SK-N-SH treated with all-trans-retinoic acid at 6 μM for 48 hours (cell line): ENCODE results near the gene KSR2.
"Not testable (repeated sequence)": the region's sequence is repeated elsewhere in the genome, so short reads cannot be mapped to it uniquely, and the experiment has no call there.

Source experiments
- ATAC-seq: fragments of 200-7000 bp; cut with Tn5 transposase; 3 replicates; pipeline ENCODE4 v1.9.1; 2020; ENCODE audit warnings: mild to moderate bottlenecking, moderate library complexity
- ARNTL ChIP-seq: fragments of 450-650 bp; formaldehyde crosslinking; IDR thresholded peaks from 2 replicates; pipeline ENCODE4 v1.5.0; 2020; ENCODE audit warnings: low read depth, mild to moderate bottlenecking, moderate library complexity, borderline replicate concordance
- BACH2 ChIP-seq: fragments of 250-450 bp; sonication (Bioruptor Pico); IDR thresholded peaks from 2 replicates; pipeline ENCODE4 v1.9.0; 2021; ENCODE audit warnings: mild to moderate bottlenecking, borderline replicate concordance
- CREB5 ChIP-seq: fragments of 250-450 bp; sonication (Bioruptor Pico); IDR thresholded peaks from 2 replicates; pipeline ENCODE4 v1.5.1; 2020; ENCODE audit warnings: low read depth, mild to moderate bottlenecking, moderate library complexity
- CSDC2 ChIP-seq: fragments of 250-450 bp; sonication (Bioruptor Pico); IDR thresholded peaks from 2 replicates; pipeline ENCODE4 v1.5.0; 2020; ENCODE audit warnings: mild to moderate bottlenecking, moderate library complexity
- ESRRG ChIP-seq: fragments of 250-450 bp; sonication (Bioruptor Pico); IDR thresholded peaks from 2 replicates; pipeline ENCODE4 v1.6.1; 2021; ENCODE audit warnings: mild to moderate bottlenecking
- ISL1 ChIP-seq: fragments of 250-450 bp; sonication (Bioruptor Pico); IDR thresholded peaks from 2 replicates; pipeline ENCODE4 v2.1.2; 2022; ENCODE audit warnings: mild to moderate bottlenecking, moderate library complexity
- OSR1 ChIP-seq: fragments of 250-450 bp; sonication (Bioruptor Pico); IDR thresholded peaks from 2 replicates; pipeline ENCODE4 v1.8.0; 2022; ENCODE audit warnings: moderate library complexity, mild to moderate bottlenecking, inconsistent platforms
- PPARA ChIP-seq: fragments of 250-450 bp; sonication (Bioruptor Pico); IDR thresholded peaks from 2 replicates; pipeline ENCODE4 v1.5.0; 2020; ENCODE audit warnings: mild to moderate bottlenecking, borderline replicate concordance
- SNAI2 ChIP-seq: fragments of 250-450 bp; sonication (Bioruptor Pico); IDR thresholded peaks from 2 replicates; pipeline ENCODE4 v1.5.0; 2020; ENCODE audit warnings: mild to moderate bottlenecking, moderate library complexity
- TCF4 ChIP-seq: fragments of 250-450 bp; sonication (Bioruptor Pico); IDR thresholded peaks from 2 replicates; pipeline ENCODE4 v1.8.0; 2021; ENCODE audit warnings: mild to moderate bottlenecking, moderate library complexity, borderline replicate concordance
- TOX ChIP-seq: fragments of 250-450 bp; sonication (Bioruptor Pico); IDR thresholded peaks from 2 replicates; pipeline ENCODE4 v1.8.0; 2021; ENCODE audit warnings: mild to moderate bottlenecking, moderate library complexity, borderline replicate concordance
- ZFP30 ChIP-seq: fragments of 450-650 bp; formaldehyde crosslinking; IDR thresholded peaks from 2 replicates; pipeline ENCODE4 v1.5.0; 2022; ENCODE audit warnings: mild to moderate bottlenecking, moderate library complexity
- ZNF565 ChIP-seq: fragments of 450-650 bp; formaldehyde crosslinking; conservative IDR thresholded peaks from 2 replicates; pipeline ENCODE4 v1.5.0; 2020; ENCODE audit warnings: low read depth, mild to moderate bottlenecking, moderate library complexity
- TF ChIP-seq, protein P1 (sequence below): fragments of 250-450 bp; sonication (Bioruptor Pico); IDR thresholded peaks from 2 replicates; pipeline ENCODE4 v1.8.0; 2020; ENCODE audit warnings: mild to moderate bottlenecking, moderate library complexity, borderline replicate concordance
- TF ChIP-seq, protein P2 (sequence below): fragments of 250-450 bp; sonication (Bioruptor Pico); IDR thresholded peaks from 2 replicates; pipeline ENCODE4 v1.8.0; 2021; ENCODE audit warnings: low read depth, mild to moderate bottlenecking, moderate library complexity, borderline replicate concordance
- TF ChIP-seq, protein P3 (sequence below): fragments of 250-450 bp; sonication (Bioruptor Pico); IDR thresholded peaks from 2 replicates; pipeline ENCODE4 v1.5.1; 2021; ENCODE audit warnings: mild to moderate bottlenecking, moderate library complexity
- TF ChIP-seq, protein P4 (sequence below): fragments of 250-450 bp; sonication (Bioruptor Pico); IDR thresholded peaks from 2 replicates; pipeline ENCODE4 v1.5.0; 2020; ENCODE audit warnings: mild to moderate bottlenecking, moderate library complexity

The KSR2 gene

GRCh38 chr12:117892441-117892840, 76.3 kb downstream of the KSR2 start:
- no peak for ATAC-seq
- TF ChIP-seq SNAI2 (CRISPR knock-in tag) = no peak
- no peak for TF ChIP-seq ZNF565 (CRISPR knock-in tag)
- TF ChIP-seq PPARA (CRISPR knock-in tag) = no peak
- no peak for TF ChIP-seq ZFP30 (CRISPR knock-in tag)
- TF ChIP-seq TOX (CRISPR knock-in tag) = no peak
- TF ChIP-seq CREB5 (CRISPR knock-in tag) = no peak
- TF ChIP-seq, protein P1, sequence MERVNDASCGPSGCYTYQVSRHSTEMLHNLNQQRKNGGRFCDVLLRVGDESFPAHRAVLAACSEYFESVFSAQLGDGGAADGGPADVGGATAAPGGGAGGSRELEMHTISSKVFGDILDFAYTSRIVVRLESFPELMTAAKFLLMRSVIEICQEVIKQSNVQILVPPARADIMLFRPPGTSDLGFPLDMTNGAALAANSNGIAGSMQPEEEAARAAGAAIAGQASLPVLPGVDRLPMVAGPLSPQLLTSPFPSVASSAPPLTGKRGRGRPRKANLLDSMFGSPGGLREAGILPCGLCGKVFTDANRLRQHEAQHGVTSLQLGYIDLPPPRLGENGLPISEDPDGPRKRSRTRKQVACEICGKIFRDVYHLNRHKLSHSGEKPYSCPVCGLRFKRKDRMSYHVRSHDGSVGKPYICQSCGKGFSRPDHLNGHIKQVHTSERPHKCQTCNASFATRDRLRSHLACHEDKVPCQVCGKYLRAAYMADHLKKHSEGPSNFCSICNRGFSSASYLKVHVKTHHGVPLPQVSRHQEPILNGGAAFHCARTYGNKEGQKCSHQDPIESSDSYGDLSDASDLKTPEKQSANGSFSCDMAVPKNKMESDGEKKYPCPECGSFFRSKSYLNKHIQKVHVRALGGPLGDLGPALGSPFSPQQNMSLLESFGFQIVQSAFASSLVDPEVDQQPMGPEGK (CRISPR knock-in tag) = no peak
- TF ChIP-seq, all 23 proteins: peak for 0

GRCh38 chr12:117891265-117891664, 77.5 kb downstream of the KSR2 start:
- not testable (repeated sequence) for ATAC-seq

- TF ChIP-seq OSR1 (CRISPR knock-in tag) (no peak), ESRRG (no peak), BACH2 (CRISPR knock-in tag) (no peak), ISL1 (CRISPR knock-in tag) (no peak), ZFP30 (CRISPR knock-in tag) (no peak)
- TF ChIP-seq, protein P2, sequence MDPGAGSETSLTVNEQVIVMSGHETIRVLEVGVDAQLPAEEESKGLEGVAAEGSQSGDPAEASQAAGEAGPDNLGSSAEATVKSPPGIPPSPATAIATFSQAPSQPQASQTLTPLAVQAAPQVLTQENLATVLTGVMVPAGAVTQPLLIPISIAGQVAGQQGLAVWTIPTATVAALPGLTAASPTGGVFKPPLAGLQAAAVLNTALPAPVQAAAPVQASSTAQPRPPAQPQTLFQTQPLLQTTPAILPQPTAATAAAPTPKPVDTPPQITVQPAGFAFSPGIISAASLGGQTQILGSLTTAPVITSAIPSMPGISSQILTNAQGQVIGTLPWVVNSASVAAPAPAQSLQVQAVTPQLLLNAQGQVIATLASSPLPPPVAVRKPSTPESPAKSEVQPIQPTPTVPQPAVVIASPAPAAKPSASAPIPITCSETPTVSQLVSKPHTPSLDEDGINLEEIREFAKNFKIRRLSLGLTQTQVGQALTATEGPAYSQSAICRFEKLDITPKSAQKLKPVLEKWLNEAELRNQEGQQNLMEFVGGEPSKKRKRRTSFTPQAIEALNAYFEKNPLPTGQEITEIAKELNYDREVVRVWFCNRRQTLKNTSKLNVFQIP (CRISPR knock-in tag) = no peak
- TF ChIP-seq, protein P3, sequence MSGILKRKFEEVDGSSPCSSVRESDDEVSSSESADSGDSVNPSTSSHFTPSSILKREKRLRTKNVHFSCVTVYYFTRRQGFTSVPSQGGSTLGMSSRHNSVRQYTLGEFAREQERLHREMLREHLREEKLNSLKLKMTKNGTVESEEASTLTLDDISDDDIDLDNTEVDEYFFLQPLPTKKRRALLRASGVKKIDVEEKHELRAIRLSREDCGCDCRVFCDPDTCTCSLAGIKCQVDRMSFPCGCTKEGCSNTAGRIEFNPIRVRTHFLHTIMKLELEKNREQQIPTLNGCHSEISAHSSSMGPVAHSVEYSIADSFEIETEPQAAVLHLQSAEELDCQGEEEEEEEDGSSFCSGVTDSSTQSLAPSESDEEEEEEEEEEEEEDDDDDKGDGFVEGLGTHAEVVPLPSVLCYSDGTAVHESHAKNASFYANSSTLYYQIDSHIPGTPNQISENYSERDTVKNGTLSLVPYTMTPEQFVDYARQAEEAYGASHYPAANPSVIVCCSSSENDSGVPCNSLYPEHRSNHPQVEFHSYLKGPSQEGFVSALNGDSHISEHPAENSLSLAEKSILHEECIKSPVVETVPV = no peak
- no peak for ATAC-seq
These were observed 78.1 kb downstream of the KSR2 start for GRCh38 chr12:117890644-117891043.

GRCh38 chr12:117890137-117890536, 78.7 kb downstream of the KSR2 start:
- TF ChIP-seq, protein P1 (CRISPR knock-in tag) = no peak
- TF ChIP-seq TCF4 (CRISPR knock-in tag) (no peak), ARNTL (CRISPR knock-in tag) (no peak), BACH2 (CRISPR knock-in tag) (no peak), CSDC2 (CRISPR knock-in tag) (no peak)
- TF ChIP-seq, protein P4, sequence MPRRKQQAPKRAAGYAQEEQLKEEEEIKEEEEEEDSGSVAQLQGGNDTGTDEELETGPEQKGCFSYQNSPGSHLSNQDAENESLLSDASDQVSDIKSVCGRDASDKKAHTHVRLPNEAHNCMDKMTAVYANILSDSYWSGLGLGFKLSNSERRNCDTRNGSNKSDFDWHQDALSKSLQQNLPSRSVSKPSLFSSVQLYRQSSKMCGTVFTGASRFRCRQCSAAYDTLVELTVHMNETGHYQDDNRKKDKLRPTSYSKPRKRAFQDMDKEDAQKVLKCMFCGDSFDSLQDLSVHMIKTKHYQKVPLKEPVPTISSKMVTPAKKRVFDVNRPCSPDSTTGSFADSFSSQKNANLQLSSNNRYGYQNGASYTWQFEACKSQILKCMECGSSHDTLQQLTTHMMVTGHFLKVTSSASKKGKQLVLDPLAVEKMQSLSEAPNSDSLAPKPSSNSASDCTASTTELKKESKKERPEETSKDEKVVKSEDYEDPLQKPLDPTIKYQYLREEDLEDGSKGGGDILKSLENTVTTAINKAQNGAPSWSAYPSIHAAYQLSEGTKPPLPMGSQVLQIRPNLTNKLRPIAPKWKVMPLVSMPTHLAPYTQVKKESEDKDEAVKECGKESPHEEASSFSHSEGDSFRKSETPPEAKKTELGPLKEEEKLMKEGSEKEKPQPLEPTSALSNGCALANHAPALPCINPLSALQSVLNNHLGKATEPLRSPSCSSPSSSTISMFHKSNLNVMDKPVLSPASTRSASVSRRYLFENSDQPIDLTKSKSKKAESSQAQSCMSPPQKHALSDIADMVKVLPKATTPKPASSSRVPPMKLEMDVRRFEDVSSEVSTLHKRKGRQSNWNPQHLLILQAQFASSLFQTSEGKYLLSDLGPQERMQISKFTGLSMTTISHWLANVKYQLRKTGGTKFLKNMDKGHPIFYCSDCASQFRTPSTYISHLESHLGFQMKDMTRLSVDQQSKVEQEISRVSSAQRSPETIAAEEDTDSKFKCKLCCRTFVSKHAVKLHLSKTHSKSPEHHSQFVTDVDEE (CRISPR knock-in tag) = no peak
- ATAC-seq = 0 out of 3 replicates have a peak, but pooled peaks have one; percentile 22
